Measurements from ENCODE around the gene MARCHF2. TPM values are rescaled to one million over a fixed set of nuclear protein-coding genes. Genes with fewer than 3 reads are reported as not detected.
A peak's percentile ranks its signal among the peaks of the same experiment; 100 is the strongest.

MARCHF2 gene
- total RNA-seq, 1 donor from 2014 or later, result 45.0 TPM

DNA sequence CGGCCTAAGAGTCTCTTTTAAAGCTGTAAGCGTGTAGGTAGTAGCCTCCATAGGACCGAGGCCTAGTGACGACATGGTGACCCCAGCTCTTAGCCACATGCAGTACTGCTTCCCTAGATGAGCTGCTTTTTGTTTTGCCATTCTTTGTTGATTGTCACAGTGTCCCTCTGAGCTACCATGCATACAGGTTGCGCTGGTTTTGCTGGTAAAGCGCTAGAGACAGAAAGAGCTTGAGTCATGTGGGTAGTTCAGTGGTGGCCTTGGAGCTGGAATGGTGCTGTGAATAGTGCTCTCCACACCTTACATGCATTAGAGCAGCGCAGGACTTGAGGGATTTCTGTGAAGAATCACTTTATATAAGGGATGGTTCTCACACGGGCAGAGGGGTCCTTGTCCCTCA, 36.7 kb downstream of the MARCHF2 start:
- H3K27me3 Mint-ChIP-seq (ENCODE audit: unreplicated experiment), result no peaks in the 10 kb centered on the region
- no peak overlapping the region for H3K4me3 Mint-ChIP-seq (ENCODE audit: unreplicated experiment)
- H3K9me3 Mint-ChIP-seq (ENCODE audit: unreplicated experiment), result no peaks in the 10 kb centered on the region
- H3K4me1 Mint-ChIP-seq (ENCODE audit: unreplicated experiment), result peaks cover 66% of the 10 kb centered on the region
- peak overlapping the region; percentile 23 for H3K27ac Mint-ChIP-seq (ENCODE audit: unreplicated experiment)
- TF ChIP-seq CTCF (IDR thresholded peaks at IDR 0.05), result no peak
- DNase-seq (ENCODE audit: extremely low spot score, unreplicated experiment), result no peak
- H3K36me3 Mint-ChIP-seq (ENCODE audit: unreplicated experiment), result peaks cover 11% of the 10 kb centered on the region

GRCh38 chr19:8451377-8451776, 38.3 kb downstream of the MARCHF2 start:
- Mint-ChIP-seq H3K27ac (ENCODE audit: unreplicated experiment) (peak overlapping the region; percentile 53), H3K27me3 (ENCODE audit: unreplicated experiment) (no peaks in the 10 kb centered on the region), H3K36me3 (ENCODE audit: unreplicated experiment) (peaks cover 23% of the 10 kb centered on the region), H3K9me3 (ENCODE audit: unreplicated experiment) (no peaks in the 10 kb centered on the region), H3K4me1 (ENCODE audit: unreplicated experiment) (peaks cover 68% of the 10 kb centered on the region), H3K4me3 (ENCODE audit: unreplicated experiment) (no peak overlapping the region)
- no peak for DNase-seq (ENCODE audit: extremely low spot score, unreplicated experiment)
- TF ChIP-seq CTCF (IDR thresholded peaks at IDR 0.05), result no peak

GRCh38 chr19:8451885-8452284, 38.8 kb downstream of the MARCHF2 start:
- no peaks in the 10 kb centered on the region for H3K9me3 Mint-ChIP-seq (ENCODE audit: unreplicated experiment)
- H3K4me1 Mint-ChIP-seq (ENCODE audit: unreplicated experiment), result peaks cover 68% of the 10 kb centered on the region
- TF ChIP-seq CTCF (IDR thresholded peaks at IDR 0.05), result no peak
- H3K27ac Mint-ChIP-seq (ENCODE audit: unreplicated experiment), result no peak overlapping the region
- H3K36me3 Mint-ChIP-seq (ENCODE audit: unreplicated experiment), result peaks cover 27% of the 10 kb centered on the region
- H3K4me3 Mint-ChIP-seq (ENCODE audit: unreplicated experiment), result no peak overlapping the region
- no peaks in the 10 kb centered on the region for H3K27me3 Mint-ChIP-seq (ENCODE audit: unreplicated experiment)
- DNase-seq (ENCODE audit: extremely low spot score, unreplicated experiment), result no peak

DNA sequence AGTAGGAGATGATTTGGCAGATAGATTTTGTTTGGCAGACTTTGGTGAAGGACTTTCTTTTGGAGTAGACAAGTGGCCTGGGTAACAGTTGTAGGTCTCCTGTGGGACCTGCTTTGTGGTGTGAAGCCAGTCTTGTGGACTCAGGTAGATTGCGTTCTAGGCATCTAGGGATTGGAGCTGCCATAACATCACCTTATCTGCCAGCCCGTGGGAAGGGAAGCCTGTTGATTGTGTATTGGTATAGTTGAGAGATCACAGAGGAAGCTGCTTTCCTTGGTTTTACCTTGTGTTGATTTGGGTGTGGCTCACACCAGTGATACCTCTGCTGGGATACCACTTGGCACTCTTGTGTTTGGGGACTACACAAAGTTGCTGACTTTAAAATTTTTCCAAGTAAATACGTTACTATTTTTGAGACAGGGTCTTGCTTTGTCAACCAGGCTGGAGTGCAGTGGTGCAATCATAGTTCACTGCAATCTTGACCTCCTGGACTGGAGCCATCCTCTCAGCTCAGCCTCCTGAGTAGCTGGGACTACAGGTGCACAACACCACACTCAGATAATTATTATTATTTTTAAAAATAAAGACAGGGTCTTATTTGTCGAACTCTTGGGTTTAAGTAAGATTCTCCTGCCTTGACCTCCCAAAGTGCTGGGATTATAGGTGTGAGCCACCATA, 39.5 kb downstream of the MARCHF2 start:
- Mint-ChIP-seq H3K4me1 (ENCODE audit: unreplicated experiment) (peaks cover 67% of the 10 kb centered on the region), H3K9me3 (ENCODE audit: unreplicated experiment) (no peaks in the 10 kb centered on the region), H3K36me3 (ENCODE audit: unreplicated experiment) (peaks cover 24% of the 10 kb centered on the region), H3K27ac (ENCODE audit: unreplicated experiment) (peak overlapping the region; percentile 41), H3K27me3 (ENCODE audit: unreplicated experiment) (no peaks in the 10 kb centered on the region), H3K4me3 (ENCODE audit: unreplicated experiment) (no peak overlapping the region)
- TF ChIP-seq CTCF (IDR thresholded peaks at IDR 0.05), result no peak
- no peak for DNase-seq (ENCODE audit: extremely low spot score, unreplicated experiment)

GRCh38 chr19:8453616-8454015, 40.5 kb downstream of the MARCHF2 start:
- Mint-ChIP-seq H3K36me3 (ENCODE audit: unreplicated experiment) (peaks cover 25% of the 10 kb centered on the region), H3K4me1 (ENCODE audit: unreplicated experiment) (peaks cover 71% of the 10 kb centered on the region), H3K27me3 (ENCODE audit: unreplicated experiment) (no peaks in the 10 kb centered on the region), H3K27ac (ENCODE audit: unreplicated experiment) (no peak overlapping the region), H3K9me3 (ENCODE audit: unreplicated experiment) (no peaks in the 10 kb centered on the region), H3K4me3 (ENCODE audit: unreplicated experiment) (no peak overlapping the region)
- no peak for DNase-seq (ENCODE audit: extremely low spot score, unreplicated experiment)
- no peak for TF ChIP-seq CTCF (IDR thresholded peaks at IDR 0.05)

Measured in osteocyte (in vitro differentiated cells).